Right atrium auricular region (tissue), 2 donors: Measurements from ENCODE around the gene VILL. TPM values are rescaled to one million over a fixed set of nuclear protein-coding genes. Genes with fewer than 3 reads are reported as not detected.

Experiments
- DNase-seq: peaks from one replicate; pipeline ENCODE4 v3.0.0-alpha.2; 2019; ENCODE audit warnings: low spot score
- H3K27ac ChIP-seq, 2 donors: fragments of 200-600 bp; sonication (generic); 1 replicate in 1 of 2; 2 replicates in 1 of 2; pipeline ENCODE4 v1.5.1; 2016 to 2019
- H3K27me3 ChIP-seq, 2 donors: fragments of 200-600 bp; sonication (generic); one replicate each; pipeline versions ENCODE4 v1.5.1 to v1.6.0; 2017 to 2019
- H3K36me3 ChIP-seq: fragments of 200-600 bp; sonication (generic); one replicate; pipeline ENCODE4 v1.5.1; 2016
- H3K4me1 ChIP-seq, 2 donors: fragments of 200-600 bp; sonication (generic); one replicate each; pipeline versions ENCODE4 v1.5.1 to v1.6.0; 2017 to 2019
- H3K4me3 ChIP-seq, 2 donors: fragments of 200-600 bp; sonication (generic); 1 replicate in 1 of 2; 2 replicates in 1 of 2; pipeline ENCODE4 v1.5.1; 2017 to 2019; ENCODE audit warnings: mild to moderate bottlenecking in 1 of 2, moderate library complexity in 1 of 2
- H3K9me3 ChIP-seq, 2 donors: fragments of 200-600 bp; sonication (generic); one replicate each; pipeline ENCODE4 v1.5.1; 2019
- CTCF ChIP-seq, 2 donors: fragments of 200-600 bp; sonication (generic); IDR thresholded peaks; one replicate each; pipeline ENCODE4 v1.5.1; 2019; ENCODE audit warnings: antibody characterized with exemption in 2 of 2
- total RNA-seq, 2 donors: library from RNA; depleted of rRNA; stranded (reverse); fragments of >200 nt; gene quantifications; one replicate each; pipeline ENCODE4 v1.1.0, GENCODE V29; 2016

VILL gene
- total RNA-seq, 2 donors from 2014 or later, result 4.2 to 12.2 TPM

- Histone ChIP-seq H3K9me3 (no peaks in the 10 kb centered on the region), H3K27ac (peak overlapping the region; percentile 92 to 95), H3K4me3 (no peak overlapping the region)
Observed at GRCh38 chr3:38022896-38023709, 32.5 kb downstream of the VILL start.

GRCh38 chr3:38026856-38027255, 36.3 kb downstream of the VILL start:
- peaks cover 0 to 53% of the 10 kb centered on the region in 2 donors for H3K4me1 ChIP-seq
- no peak overlapping the region for H3K4me3 ChIP-seq
- DNase-seq, result no peak
- no peak overlapping the region for H3K27ac ChIP-seq
- H3K9me3 ChIP-seq, result no peaks in the 10 kb centered on the region
- no peaks in the 10 kb centered on the region for H3K36me3 ChIP-seq
- TF ChIP-seq CTCF (IDR thresholded peaks at IDR 0.05), result no peak
- H3K27me3 ChIP-seq, result no peaks in the 10 kb centered on the region

More at GRCh38 chr3:38022896-38023709, 32.5 kb downstream of the VILL start:
- peaks cover 13% of the 10 kb centered on the region for H3K36me3 ChIP-seq
- H3K4me1 ChIP-seq, result peaks cover 0 to 26% of the 10 kb centered on the region in 2 donors
- no peak for DNase-seq
- H3K27me3 ChIP-seq, result no peaks in the 10 kb centered on the region
- TF ChIP-seq CTCF (IDR thresholded peaks at IDR 0.05), result no peak

- DNase-seq, result no peak
- Histone ChIP-seq H3K27ac (peak overlapping the region; percentile 85 to 90), H3K4me1 (peaks cover 0 to 51% of the 10 kb centered on the region in 2 donors), H3K9me3 (no peaks in the 10 kb centered on the region), H3K4me3 (no peak overlapping the region), H3K36me3 (no peaks in the 10 kb centered on the region), H3K27me3 (no peaks in the 10 kb centered on the region)
- TF ChIP-seq CTCF (IDR thresholded peaks at IDR 0.05), result no peak
Observed at GRCh38 chr3:38027466-38028465, 37.2 kb downstream of the VILL start.

- H3K9me3 ChIP-seq, result no peaks in the 10 kb centered on the region
- no peak for DNase-seq
- peak overlapping the region; percentile 50 to 83 for H3K4me3 ChIP-seq
- H3K36me3 ChIP-seq, result no peaks in the 10 kb centered on the region
- H3K27ac ChIP-seq, result peak overlapping the region; percentile 85 to 90
- peaks cover 0 to 41% of the 10 kb centered on the region in 2 donors for H3K4me1 ChIP-seq
- TF ChIP-seq CTCF (IDR thresholded peaks at IDR 0.05), result no peak
- H3K27me3 ChIP-seq, result no peaks in the 10 kb centered on the region
Observed at GRCh38 chr3:38028621-38029361, 38.2 kb downstream of the VILL start.

GRCh38 chr3:38029400-38030125, 39.0 kb downstream of the VILL start, which contains the start of gene PLCD1:
Gene PLCD1, minus strand, starts transcription at chr3:38029642. Its CDS starts 103 bp downstream, at chr3:38029539.
- no peaks in the 10 kb centered on the region for H3K27me3 ChIP-seq
- no peak for TF ChIP-seq CTCF (IDR thresholded peaks at IDR 0.05)
- H3K9me3 ChIP-seq, result no peaks in the 10 kb centered on the region
- peaks cover 0 to 37% of the 10 kb centered on the region in 2 donors for H3K4me1 ChIP-seq
- H3K36me3 ChIP-seq, result no peaks in the 10 kb centered on the region
- DNase-seq, result peak; percentile 87
- H3K4me3 ChIP-seq, result peak within 1 kb of the TSS; percentile 50 to 83
- H3K27ac ChIP-seq, result peak within 1 kb of the TSS; percentile 85 to 90
